Activated CD4-positive, alpha-beta T cell treated with anti-CD3 and anti-CD28 coated beads for 4 hours (primary cell): ENCODE measurements around the gene PDZD7.

Source experiments
- DNase-seq, 2 donors: peaks; one replicate each; pipeline ENCODE4 v3.0.0-alpha.2; 2020

PDZD7 gene

DNA sequence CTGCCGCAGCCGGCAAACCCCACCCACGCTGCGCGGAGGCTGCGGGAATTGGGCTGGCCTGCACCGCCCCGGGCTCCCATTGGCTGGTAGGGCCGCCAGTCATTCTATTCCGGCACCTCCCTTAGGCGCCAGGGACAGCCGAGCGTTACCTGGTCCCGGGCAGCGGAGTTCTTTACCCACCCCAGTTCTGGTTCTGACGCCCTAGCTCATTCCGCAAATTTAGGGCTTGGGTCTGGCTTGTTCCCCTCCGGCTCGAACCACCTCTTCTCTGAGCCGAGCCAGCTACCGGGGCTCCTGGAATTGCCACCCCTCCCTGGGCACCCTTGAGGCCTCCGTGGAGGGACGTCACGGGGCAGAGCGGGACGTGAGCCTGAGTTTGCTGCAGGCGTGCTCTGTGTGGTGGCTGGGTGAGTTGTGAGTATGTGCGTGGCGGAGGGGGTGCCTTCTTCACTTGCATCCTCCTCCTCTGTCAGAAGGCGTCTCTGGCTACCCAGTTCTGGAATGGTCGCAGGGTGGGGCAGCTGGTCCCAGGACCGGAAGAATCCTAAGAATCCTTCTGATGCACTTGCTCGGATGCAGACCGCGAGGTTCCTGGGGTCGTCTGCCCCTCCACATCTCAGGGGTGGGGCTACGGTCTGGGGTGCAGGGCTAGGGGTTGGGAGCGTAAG, at the start of gene PDZD7, which contains the start of gene SFXN3:
PDZD7 (minus strand) TSS at position 2 of the 668 bp plus-strand sequence. CDS start 910 bp downstream, outside the sequence.
SFXN3 (plus strand) TSS at position 107 of the 668 bp plus-strand sequence. CDS start 3,461 bp downstream, outside the sequence.
- DNase-seq: peak; percentile 95 to 97

DNA sequence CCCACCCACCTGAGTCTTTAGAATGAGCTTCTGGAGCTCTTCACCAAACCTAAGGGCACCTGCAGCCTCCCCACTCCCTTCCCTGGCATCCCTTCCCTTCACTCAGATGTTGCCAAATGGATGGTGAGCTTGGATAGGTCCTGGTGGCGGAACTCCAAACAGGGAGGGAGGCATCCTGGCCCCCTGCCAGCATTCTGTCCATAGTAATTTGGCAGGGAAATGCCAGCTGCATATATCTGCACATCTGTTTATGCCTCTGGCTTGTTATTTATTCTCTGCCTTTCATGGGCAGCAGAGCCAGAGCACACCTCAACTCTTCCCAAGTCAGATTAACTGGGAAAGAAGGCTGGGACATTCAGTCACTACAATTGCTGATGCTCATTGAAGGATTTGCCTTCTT, 48.9 kb upstream of the PDZD7 start:
- no peak for DNase-seq

DNA sequence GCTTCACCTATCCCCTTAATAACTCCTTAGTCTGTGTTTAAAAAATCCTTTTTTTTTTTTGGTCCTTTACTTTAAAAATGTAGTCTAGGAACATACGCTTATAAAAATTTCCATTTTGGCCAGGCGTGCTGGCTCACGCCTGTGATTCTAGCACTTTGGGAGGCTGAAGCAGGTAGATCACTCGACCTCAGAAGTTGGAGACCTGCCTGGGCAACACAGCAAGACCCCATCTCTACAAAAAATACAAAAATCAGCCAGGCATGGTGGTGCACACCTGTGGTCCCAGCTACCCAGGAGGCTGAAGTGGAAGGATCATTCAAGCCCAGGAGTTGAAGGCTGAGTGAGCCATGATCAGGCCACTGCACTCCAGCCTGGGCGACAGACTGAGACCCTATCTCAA, 45.7 kb upstream of the PDZD7 start:
- DNase-seq: no peak

DNA sequence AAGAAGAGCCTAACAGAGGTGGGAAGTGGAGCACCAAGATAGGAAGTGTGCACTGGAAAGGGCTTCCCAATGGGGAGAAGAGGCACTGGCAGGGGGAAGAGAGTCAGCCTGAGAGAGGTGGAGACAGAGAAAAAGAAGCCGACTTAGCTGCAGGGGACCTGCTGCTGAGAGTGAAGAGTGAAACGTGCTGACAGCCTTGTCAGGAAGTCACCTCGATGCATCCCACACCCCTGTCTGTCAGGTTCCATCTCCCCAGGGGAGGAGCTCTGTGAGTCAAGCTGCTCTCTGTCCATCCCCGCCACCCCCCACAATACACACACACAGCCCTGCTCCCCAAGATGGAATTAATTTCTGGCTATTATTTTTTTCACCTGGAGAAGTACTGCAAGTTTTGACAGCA, 44.8 kb upstream of the PDZD7 start:
- DNase-seq: no peak

DNA sequence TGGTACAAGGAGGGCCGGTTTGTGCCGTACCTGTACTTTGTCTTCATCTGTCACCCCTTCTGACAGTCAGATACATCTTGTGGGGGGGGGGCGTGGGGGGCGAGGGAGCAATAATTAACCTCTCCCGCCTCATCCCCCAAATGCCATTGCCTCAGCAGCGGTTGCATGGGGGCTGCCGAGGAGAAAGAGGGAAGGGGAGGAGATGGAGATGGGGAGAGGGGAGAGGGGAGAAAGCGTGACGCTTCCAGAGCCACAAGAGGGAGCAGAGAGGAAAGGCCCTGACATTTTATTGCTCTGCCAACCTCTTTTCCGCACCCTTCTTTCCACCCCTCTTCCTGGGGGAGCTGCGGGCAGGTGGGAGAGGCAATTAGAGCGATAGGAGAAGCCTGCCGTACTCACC, 42.7 kb upstream of the PDZD7 start:
- DNase-seq: no peak

DNA sequence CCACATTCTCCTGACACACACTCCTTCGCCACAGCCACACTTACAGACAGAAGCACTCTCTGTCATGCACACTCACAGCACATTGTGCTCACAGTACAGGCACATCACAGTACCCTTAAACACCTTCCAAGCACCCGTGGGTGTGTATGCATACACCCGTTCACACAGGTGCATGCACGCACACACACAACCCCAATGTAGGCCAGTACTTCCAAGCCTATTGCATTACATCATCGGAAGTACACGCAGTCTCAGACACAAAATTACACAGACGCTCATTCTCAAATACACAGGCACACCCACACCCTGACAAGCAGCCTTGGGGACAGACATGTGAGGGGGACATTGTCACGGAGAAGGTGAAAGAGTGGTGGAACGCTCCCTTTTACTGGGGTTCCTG, 42.0 kb upstream of the PDZD7 start:
- no peak for DNase-seq

DNA sequence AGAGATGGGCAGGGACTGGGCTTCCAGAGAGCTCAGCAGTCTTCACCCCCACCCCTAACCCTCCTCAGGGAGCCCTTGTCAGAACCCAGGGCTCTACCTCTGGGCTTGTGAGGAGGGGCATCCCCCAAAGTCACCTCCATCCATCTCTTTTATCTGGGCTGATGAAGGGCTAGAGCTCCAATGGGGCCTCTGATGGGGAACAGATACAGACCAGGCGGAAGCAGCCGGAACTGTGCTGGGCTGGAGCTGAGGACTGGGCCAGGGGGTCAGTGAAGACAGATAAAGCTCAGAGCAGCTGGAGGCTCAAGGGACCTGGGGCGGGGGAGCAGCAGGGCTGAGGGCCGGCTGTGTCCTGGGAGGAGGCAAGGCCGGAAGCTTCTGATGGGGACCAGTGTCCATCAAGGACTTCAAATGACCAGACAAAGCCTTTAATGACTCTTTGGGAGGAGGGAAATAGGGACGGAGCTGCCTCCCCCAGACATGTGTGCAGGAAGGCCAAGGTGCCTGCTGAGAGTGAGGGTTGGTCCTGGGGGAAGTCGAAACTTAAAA, 41.0 kb upstream of the PDZD7 start:
- no peak for DNase-seq

DNA sequence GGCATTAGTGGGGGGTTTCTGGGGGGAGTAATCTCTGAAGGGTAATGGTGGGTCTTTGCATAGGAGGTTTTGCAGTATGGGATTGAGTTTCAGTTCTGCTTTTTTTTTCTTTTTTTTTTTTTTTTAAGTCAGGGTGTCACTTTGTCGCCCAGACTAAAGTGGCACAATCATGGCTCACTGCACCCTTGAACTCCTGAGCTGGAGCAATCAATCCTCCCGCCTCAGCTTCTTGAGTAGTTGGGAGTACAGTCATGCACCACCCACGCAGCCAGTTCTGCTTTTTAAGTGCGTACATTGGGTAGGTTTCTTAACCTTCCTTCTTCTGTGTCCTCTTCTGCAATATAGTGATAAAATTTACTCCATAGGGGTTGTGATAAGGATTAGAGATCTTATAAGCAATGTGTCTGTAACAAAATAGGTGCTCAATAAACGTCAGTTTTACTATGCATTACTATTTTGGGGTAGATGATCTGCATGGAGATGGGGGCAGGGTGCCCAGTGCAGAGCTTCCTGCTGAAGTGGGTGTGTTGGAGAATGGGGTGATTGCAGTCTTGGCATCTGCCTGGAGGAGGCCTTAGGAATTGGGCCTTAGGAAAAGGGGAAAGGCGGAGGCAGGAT, 40.4 kb upstream of the PDZD7 start:
- DNase-seq: no peak

DNA sequence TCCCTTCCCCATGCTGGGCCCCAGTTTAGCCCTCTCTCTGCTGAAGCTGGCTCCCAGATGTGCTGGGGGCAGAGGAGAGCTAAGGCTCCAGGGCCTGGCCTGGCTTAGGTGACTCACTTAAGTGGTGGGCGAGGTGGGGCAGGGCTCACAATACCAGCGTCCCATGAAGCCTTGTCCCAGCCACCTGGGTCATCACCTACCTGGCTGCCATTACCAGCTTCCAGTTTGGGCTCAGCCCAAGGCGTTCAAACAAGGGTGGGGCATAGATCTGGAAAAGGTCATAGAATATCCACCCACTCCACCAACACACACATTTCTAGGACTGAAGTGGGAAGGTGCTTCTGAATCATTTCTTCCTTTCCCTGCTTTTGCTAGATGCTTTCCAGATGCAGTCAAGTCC, 39.2 kb upstream of the PDZD7 start:
- no peak for DNase-seq

DNA sequence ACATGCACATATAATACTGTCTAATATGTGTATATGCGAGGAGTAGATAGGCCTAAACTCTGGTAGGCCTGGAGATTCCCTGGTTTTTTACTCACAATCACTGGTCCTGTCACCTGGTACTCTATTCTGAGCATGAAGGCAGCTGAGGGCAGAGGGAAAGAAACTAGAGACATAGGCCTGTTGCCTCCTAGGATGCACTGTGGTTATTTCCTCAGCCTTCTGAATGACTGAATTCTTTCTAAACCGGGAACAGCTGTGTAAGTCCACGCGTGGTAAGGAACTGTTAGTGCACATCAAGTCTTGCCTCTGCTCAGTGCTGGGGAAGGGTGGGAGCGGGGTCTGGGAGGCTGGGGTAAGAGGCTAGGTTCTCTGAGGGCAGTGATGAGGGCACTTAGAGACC, 38.5 kb upstream of the PDZD7 start:
- DNase-seq: no peak

DNA sequence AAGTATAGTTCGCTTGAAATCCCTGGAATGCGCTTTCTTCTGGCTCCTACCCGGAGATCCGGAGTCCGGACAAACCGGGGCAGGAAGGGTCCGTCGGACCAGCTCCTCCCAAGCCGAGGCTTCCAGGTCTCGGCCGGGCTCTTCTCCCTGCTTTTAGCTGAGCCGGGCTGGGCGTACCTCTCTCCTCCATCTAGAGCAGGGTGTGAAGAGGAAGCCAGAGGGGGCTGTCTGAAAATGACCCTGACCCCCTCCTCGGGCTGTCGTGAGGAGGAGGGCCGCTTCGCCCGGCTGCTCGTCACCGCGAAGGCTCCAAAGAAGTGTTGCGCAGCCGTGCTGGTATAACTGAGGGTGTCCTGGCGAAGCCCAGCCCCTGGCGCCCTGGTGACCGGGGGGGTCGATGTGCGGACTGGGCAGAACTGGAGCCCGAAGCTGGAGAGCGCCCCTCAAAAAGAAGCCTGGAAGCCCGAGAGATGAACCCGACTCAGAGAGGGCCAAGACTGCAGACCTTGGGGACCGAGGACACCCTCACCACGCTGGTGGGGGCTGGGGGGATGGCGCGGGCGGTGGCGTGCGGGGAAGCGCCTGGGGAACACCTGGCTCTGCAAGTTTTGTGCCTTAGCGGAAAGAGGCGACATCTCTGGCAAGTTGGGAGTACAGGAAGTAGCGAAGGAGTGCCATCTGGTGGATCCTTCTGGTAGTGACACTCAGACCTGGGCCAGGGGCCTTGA, 36.6 kb upstream of the PDZD7 start:
- peak; percentile 67 to 80 for DNase-seq

DNA sequence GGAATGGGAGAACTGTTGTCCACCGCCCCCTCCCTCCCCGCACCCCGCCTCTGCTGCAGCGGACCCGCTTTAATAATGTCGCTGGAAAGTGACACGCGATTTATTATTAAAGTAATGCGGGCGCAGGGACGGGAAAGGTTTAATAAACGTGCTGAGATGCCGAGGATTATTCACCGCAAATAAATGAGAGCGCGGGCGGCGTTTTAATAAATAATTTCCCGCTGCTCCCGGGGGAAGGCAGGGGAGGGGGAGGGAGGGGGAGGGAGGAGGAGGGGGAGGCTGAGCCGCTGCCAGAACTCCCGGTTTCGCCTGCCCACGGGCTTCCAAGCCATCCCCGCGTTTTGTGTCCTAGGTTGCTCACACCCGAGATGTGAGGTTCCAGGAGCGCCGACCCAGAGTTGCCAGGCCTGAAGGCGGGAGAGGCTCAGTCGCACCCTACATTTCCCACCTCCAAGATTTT, 36.0 kb upstream of the PDZD7 start:
- no peak for DNase-seq

DNA sequence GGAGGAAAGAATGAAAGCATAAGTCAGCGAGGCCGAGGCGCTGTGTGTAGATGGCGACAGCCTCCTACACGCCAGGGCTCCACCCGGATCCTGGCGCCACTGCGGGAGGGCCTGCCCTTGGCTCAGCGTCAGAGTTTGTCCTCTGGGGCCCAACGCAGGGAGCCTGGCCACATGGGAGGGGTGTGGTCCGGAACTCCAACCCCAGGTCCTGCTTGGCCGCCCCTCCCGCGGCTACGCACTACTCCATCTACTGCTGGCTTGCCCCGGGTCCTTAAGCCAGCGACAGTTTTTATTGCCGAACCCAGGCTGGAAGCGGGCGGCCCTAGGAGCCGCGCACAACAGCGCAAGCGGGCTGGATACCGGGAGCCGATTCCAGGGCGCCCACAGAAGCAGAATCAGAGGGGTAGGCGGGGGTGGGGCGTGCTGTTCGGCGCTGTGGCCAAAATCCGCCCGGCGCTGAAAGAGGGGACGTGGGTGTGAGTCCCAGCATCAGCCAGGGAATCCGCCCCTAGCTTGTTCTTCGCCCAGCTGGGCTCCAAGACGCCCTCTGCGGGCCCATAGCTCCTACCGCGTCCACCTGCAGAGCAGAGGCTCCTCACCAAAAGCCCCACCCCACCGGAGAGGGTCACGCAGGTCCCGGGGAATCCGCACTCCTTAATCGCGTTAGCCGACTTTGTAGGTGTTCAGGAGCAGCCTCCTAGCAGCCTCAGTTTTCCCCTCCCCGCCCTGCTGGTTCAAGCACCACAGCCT, 35.4 kb upstream of the PDZD7 start:
- DNase-seq: peak; percentile 33 to 46

DNA sequence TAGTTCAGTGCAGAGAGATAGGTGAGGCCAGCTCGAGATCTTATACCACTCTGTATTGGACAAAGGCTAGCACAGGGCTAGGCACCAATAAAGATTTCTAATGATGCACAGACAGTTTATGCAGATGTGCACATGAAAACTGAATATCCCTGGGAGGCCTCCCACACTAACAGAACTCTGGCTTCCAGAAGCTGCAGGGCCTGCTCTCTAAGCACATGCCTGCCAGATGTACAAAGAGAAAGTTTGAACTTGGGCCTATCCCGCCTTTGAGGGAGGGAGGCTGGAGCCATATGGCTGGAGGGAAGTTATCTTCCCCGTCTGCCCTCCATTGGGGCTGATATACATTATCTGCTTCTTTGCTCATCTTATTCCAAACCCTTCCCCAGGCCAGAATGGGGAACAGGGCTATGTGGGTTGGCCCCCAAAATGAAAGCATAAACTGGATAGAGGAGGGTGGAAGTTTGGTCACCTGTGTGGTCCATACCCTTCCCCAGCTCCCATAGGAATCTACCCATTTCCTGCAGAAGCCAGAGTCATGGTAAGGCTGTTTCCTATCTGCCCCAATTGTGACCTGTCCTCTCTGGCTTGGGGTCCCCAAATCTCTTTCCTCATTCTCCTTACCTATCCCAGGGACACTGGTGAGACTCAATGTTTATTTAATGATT, 34.7 kb upstream of the PDZD7 start:
- DNase-seq: no peak

DNA sequence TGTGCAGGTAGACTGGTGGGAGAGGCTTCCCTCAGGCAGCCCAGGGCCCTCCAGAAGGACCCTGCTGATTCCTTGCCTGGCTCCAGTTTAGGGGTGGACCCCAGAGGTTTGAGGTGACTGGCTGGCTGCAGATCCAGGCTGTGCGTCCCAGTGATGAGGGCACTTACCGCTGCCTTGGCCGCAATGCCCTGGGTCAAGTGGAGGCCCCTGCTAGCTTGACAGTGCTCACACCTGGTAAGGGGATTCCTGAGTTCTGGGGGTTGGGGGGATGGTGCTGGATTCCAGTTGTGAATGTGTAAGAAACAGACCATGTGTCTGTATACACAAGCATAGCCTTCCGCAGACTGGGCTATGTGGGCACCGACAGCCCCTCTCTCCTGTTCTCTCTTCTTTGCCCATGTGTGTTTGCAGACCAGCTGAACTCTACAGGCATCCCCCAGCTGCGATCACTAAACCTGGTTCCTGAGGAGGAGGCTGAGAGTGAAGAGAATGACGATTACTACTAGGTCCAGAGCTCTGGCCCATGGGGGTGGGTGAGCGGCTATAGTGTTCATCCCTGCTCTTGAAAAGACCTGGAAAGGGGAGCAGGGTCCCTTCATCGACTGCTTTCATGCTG, 33.6 kb upstream of the PDZD7 start:
- DNase-seq: no peak

DNA sequence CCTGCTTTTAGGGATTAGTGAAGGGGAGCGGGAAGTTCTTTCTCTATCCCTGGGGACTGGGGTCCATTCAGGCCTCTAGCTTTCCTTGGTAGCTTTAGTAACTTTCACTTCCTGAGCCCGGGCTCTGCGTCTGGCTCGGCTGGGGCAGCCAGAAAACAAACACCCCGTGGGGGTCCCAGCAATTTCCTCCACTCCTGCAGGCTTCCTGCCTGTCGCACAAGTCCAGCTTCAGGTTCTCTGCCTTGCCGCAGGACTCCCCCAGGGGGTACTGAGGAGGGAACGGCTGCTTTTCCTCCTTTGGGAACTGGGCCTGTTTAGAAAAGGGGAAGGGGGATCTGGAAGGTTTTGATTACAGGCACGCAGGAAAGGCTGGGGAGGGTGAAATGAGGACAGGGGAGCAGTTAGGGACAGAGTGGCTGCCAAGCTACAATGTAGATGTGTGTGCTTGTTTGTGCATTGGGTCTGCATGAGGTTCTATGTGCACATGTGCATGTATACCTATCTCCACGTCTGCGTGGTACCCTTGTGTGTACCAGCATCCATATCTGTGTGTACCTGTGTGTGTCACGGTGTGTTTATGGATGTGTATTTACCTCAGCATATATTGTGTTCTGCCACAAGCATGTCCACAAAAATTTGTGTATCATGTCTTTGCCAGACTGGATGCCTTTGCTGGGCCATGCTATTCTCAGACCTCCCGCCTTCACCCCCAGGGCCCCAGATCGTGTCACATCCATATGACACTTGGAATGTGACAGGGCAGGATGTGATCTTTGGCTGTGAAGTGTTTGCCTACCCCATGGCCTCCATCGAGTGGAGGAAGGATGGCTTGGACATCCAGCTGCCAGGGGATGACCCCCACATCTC, 32.9 kb upstream of the PDZD7 start:
- no peak for DNase-seq

DNA sequence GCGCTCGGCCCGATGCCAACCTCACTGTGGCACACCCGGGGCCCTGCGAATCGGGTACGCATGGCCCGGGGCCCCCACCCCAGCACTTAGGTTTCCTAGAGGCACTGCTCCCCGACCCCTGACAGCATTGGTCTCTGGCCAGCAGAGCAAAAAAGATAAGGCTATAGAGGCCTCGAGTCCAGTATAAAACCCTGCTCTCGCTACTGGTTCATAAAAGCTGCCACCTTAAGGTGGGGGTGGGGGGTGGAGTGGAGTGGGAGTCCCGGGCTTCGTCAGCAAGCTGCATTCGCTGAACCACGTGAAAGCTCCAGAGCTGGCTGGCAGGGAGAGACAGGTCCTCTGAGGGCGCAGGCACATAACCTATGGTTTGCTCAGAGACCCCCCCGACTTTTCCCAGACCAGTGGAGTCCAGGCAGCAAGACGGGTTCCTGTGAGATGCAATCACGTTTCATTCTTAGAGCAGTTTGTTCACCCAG, 32.2 kb upstream of the PDZD7 start:
- DNase-seq: no peak

DNA sequence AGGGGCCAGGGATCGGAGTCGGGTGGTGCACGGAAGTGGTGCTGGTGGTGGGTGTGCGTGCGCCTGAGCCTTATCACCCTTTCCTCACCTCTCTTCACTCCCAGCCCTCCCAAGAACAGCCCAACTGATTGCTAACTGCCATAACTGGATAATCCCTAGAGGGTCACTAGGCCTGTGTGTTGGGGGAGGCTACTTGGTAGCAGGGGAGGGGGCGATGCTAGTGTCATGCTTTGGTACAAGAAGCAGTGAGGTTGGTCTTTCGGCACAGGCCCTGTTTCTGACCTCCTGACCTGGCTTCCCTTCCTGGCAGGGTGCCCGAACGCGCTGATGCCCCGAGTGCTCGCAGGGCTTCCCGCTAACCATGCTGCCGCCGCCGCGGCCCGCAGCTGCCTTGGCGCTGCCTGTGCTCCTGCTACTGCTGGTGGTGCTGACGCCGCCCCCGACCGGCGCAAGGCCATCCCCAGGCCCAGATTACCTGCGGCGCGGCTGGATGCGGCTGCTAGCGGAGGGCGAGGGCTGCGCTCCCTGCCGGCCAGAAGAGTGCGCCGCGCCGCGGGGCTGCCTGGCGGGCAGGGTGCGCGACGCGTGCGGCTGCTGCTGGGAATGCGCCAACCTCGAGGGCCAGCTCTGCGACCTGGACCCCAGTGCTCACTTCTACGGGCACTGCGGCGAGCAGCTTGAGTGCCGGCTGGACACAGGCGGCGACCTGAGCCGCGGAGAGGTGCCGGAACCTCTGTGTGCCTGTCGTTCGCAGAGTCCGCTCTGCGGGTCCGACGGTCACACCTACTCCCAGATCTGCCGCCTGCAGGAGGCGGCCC, 31.5 kb upstream of the PDZD7 start:
- peak; percentile 44 to 53 for DNase-seq

DNA sequence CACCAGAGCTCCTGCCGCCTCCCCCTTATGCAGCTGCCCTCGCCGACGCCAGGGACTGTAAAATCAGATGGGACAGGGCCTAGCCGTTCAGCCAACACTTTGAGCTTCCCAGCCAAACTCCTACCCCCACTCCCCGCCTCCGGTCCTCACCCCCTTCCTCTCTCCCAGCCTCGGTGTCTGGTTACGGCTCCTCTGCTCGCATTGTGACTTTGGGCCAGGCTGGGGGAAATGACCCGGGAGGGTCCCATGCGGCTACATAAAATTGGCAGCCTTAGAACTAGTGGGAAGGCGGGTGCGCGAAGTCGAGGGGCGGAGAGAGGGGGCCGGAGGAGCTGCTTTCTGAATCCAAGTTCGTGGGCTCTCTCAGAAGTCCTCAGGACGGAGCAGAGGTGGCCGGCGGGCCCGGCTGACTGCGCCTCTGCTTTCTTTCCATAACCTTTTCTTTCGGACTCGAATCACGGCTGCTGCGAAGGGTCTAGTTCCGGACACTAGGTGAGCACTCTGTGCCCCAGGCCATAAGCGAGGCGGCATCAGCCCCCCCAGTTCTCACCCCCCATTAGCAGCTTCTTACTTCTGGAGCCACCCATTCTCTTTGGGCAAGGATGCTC, 30.8 kb upstream of the PDZD7 start, which contains the start of gene KAZALD1:
KAZALD1 (plus strand) TSS at position 366 of the 608 bp plus-strand sequence. CDS start 604 bp downstream, outside the sequence.
- DNase-seq: no peak
